B cell (primary cell): Measurements from ENCODE around the gene ARL14EP. TPM values are rescaled to one million over a fixed set of nuclear protein-coding genes. Genes with fewer than 3 reads are reported as not detected.

ENCODE experiments used
- ATAC-seq: fragments of 200-7000 bp; cut with Tn5 transposase; one replicate; pipeline ENCODE4 v1.10.0; 2021; ENCODE audit warnings: low read depth, mild to moderate bottlenecking, moderate number of reproducible peaks, moderate library complexity
- CTCF ChIA-PET: fragments of 350-600 bp; sonication (Branson Sonifier 250); formaldehyde crosslinking; loops from one replicate; lab custom pipeline; 2021; ENCODE audit warnings: antibody characterized with exemption, inconsistent platforms; lab: Charles Lee
- POLR2A ChIA-PET: fragments of 350-600 bp; sonication (Branson Sonifier 250); formaldehyde crosslinking; loops from one replicate; lab custom pipeline; 2021; ENCODE audit warnings: antibody characterized with exemption; lab: Charles Lee
- DNase-seq: peaks from one replicate; pipeline ENCODE4 v3.0.0; 2013
- H2AFZ ChIP-seq: 2 replicates; pipeline ENCODE4 v1.6.1; 2012; ENCODE audit warnings: mild to moderate bottlenecking, low read depth, low read length; ENCODE audit not compliant: insufficient read depth, poor library complexity, severe bottlenecking
- H3K27ac ChIP-seq, 2 donors: 1 replicate in 1 of 2; 2 replicates in 1 of 2; pipeline ENCODE4 v1.5.1; 2012 to 2013; ENCODE audit warnings: low read length in 2 of 2, mild to moderate bottlenecking in 2 of 2, moderate library complexity in 1 of 2
- H3K27me3 ChIP-seq, 4 experiments: fragments of 200-600 bp in 1 of 4; sonication (generic) in 1 of 4; replicated peaks in 1 of 4; 1 replicate in 2 of 4; 2 replicates in 2 of 4; pipeline versions ENCODE4 v1.6.1 to v1.7.0; 2013 to 2016; ENCODE audit warnings: low read length in 3 of 4, mild to moderate bottlenecking in 2 of 4, mixed read lengths in 1 of 4, moderate library complexity in 1 of 4; ENCODE audit not compliant: insufficient read depth in 4 of 4, control insufficient read depth in 3 of 4; ENCODE audit errors: control extremely low read depth in 1 of 4
- H3K36me3 ChIP-seq, 2 experiments: replicated peaks in 1 of 2; 1 replicate in 1 of 2; 2 replicates in 1 of 2; pipeline versions ENCODE4 v1.6.1 to v1.7.1; 2013; ENCODE audit warnings: low read length in 1 of 2; ENCODE audit not compliant: insufficient read depth in 2 of 2, control insufficient read depth in 1 of 2; ENCODE audit errors: control extremely low read depth in 1 of 2, extremely low read depth in 1 of 2
- H3K4me1 ChIP-seq, 2 donors: fragments of 200-600 bp in 1 of 2; sonication (generic) in 1 of 2; 1 replicate in 1 of 2; 2 replicates in 1 of 2; pipeline versions ENCODE4 v1.5.1 to v1.6.1; 2013 to 2017; ENCODE audit warnings: low read length in 2 of 2; ENCODE audit not compliant: control insufficient read depth in 2 of 2, insufficient read depth in 2 of 2
- H3K4me2 ChIP-seq: replicated peaks from 2 replicates; pipeline ENCODE3; 2012; ENCODE audit warnings: mild to moderate bottlenecking, low read depth, low read length; ENCODE audit not compliant: poor library complexity, severe bottlenecking
- H3K4me3 ChIP-seq, 5 experiments: fragments of 200-600 bp in 1 of 5; sonication (generic) in 1 of 5; 1 replicate in 3 of 5; 2 replicates in 2 of 5; pipeline versions ENCODE4 v1.5.1 to v1.7.0; 2011 to 2016; ENCODE audit warnings: low read length in 4 of 5, mild to moderate bottlenecking in 4 of 5, low read depth in 2 of 5, control low read depth in 1 of 5, moderate library complexity in 1 of 5; ENCODE audit not compliant: insufficient read depth in 1 of 5; ENCODE audit errors: control extremely low read depth in 1 of 5, extremely low read depth in 1 of 5
- H3K79me2 ChIP-seq: fragments of 200-600 bp; sonication (generic); one replicate; pipeline ENCODE4 v1.6.0; 2016; ENCODE audit warnings: low read length; ENCODE audit not compliant: control insufficient read depth, insufficient read depth
- H3K9ac ChIP-seq: fragments of 200-600 bp; sonication (generic); 2 replicates; pipeline ENCODE4 v1.6.1; 2017; ENCODE audit warnings: mild to moderate bottlenecking, low read length, moderate library complexity
- H3K9me3 ChIP-seq, 3 donors: one replicate each; pipeline versions ENCODE4 v1.6.1 to v1.7.1; 2013; ENCODE audit warnings: low read length in 2 of 3; ENCODE audit not compliant: control insufficient read depth in 2 of 3, insufficient read depth in 1 of 3; ENCODE audit errors: control extremely low read depth in 1 of 3
- H4K20me1 ChIP-seq: 2 replicates; pipeline ENCODE4 v1.6.0; 2012; ENCODE audit warnings: mild to moderate bottlenecking, low read length; ENCODE audit not compliant: insufficient read depth, control insufficient read depth, poor library complexity, severe bottlenecking
- H3K27ac Mint-ChIP-seq: one replicate; pipeline ENCODE4 v1.8.0; 2021; ENCODE audit warnings: mixed read lengths
- H3K27me3 Mint-ChIP-seq: one replicate; pipeline ENCODE4 v1.8.0; 2021; ENCODE audit warnings: mixed read lengths
- H3K4me1 Mint-ChIP-seq: one replicate; pipeline ENCODE4 v1.8.0; 2021; ENCODE audit warnings: mixed read lengths
- H3K4me3 Mint-ChIP-seq: one replicate; pipeline ENCODE4 v1.8.0; 2021; ENCODE audit warnings: mixed read lengths
- H3K9me3 Mint-ChIP-seq: one replicate; pipeline ENCODE4 v1.8.0; 2022; ENCODE audit warnings: mixed read lengths; ENCODE audit not compliant: insufficient read depth
- EZH2 ChIP-seq: IDR thresholded peaks from 2 replicates; pipeline ENCODE4 v1.6.1; 2012; ENCODE audit warnings: borderline replicate concordance, low read depth, mild to moderate bottlenecking, moderate library complexity, low read length; ENCODE audit not compliant: insufficient read depth, poor library complexity, severe bottlenecking
- WGBS: methylation state at CpG from one replicate; pipeline ENCODE4 v1.1.5; 2013; ENCODE audit warnings: missing lambda C conversion rate; ENCODE audit not compliant: insufficient coverage; 5-methylcytosine and 5-hydroxymethylcytosine counted together
- intact Hi-C: fragments of 100-400 bp; cut with micrococcal nuclease; formaldehyde crosslinking; loops from one replicate; pipeline ENCODE4 v1.10.0; 2022
- polyA plus RNA-seq: library from polyadenylated mRNA; depleted of rRNA; stranded (reverse); fragments of >200 nt; gene quantifications from 2 replicates; pipeline ENCODE4 v1.2.3, GENCODE V29; 2012
- total RNA-seq, 2 donors: library from RNA; stranded (reverse); fragments of 120-200 nt in 1 of 2; gene quantifications; 1 replicate in 1 of 2; 2 replicates in 1 of 2; pipeline versions ENCODE4 v1.2.3 to v1.2.4, GENCODE V29; 2013 to 2022
- TF ChIP-seq, protein P1 (sequence below): fragments of 200-600 bp; IDR thresholded peaks from one replicate; pipeline ENCODE4 v1.8.0; 2022; ENCODE audit warnings: antibody characterized with exemption, mild to moderate bottlenecking

Gene ARL14EP
- total and polyA plus RNA-seq, 2 donors (not counting 1 experiment from before 2014, with no cell fraction given): 19.9 to 47.3 TPM

DNA sequence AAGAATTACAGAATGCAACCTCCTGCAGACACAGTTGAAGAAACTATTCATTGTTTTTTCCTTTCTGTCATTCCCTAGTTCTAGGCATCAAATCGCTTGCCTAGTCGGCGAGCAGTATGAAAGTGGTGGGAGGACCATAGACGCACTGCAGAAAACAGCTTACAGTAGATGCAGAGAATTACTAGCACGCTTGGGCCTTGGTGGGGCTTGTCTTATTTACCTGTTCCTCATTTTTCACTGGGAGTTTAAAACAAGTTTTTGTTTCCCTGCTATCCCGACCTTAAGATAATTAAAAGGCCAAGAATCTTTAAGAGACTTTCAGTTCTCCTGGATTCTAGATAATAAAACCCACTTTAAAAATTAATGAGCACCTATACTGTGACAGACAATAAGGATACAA lies 713 bp upstream of the ARL14EP start:
- Histone ChIP-seq H3K36me3 (no peaks in the 10 kb centered on the region), H3K4me2 (peak overlapping the region; percentile 68), H3K27ac (peak overlapping the region in 1 of 2 donors; percentile 99), H2AFZ (peak overlapping the region; percentile 77), H3K9ac (peak overlapping the region; percentile 77), H4K20me1 (no peaks in the 10 kb centered on the region), H3K79me2 (peaks cover 44% of the 10 kb centered on the region), H3K4me1 (peaks cover 31 to 41% of the 10 kb centered on the region in 2 donors), H3K27me3 (peaks cover 0 to 3% (median 1%) of the 10 kb centered on the region in 4 experiments), H3K9me3 (no peaks in the 10 kb centered on the region), H3K4me3 (peak overlapping the region in 2 of 5 experiments; percentile 67 to 74)
- Mint-ChIP-seq H3K9me3 (no peaks in the 10 kb centered on the region), H3K4me3 (peak overlapping the region; percentile 100), H3K27ac (peak overlapping the region; percentile 100), H3K27me3 (peaks cover 20% of the 10 kb centered on the region), H3K4me1 (peaks cover 39% of the 10 kb centered on the region)
- DNase-seq (no peak), ATAC-seq (no peak)
- 80% methylated on average over 2 of the region's 6 CpGs for WGBS
- ChIA-PET POLR2A (no interaction called here), CTCF (interaction anchor here (1.2 to 3.2 kb wide), 4 partner anchors 9 to 25 kb away, joined by 3 to 28 read pairs (median 8); no protein-coding TSS in a partner anchor)
- TF ChIP-seq, protein P1, sequence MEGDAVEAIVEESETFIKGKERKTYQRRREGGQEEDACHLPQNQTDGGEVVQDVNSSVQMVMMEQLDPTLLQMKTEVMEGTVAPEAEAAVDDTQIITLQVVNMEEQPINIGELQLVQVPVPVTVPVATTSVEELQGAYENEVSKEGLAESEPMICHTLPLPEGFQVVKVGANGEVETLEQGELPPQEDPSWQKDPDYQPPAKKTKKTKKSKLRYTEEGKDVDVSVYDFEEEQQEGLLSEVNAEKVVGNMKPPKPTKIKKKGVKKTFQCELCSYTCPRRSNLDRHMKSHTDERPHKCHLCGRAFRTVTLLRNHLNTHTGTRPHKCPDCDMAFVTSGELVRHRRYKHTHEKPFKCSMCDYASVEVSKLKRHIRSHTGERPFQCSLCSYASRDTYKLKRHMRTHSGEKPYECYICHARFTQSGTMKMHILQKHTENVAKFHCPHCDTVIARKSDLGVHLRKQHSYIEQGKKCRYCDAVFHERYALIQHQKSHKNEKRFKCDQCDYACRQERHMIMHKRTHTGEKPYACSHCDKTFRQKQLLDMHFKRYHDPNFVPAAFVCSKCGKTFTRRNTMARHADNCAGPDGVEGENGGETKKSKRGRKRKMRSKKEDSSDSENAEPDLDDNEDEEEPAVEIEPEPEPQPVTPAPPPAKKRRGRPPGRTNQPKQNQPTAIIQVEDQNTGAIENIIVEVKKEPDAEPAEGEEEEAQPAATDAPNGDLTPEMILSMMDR: no peak
- no peak for TF ChIP-seq EZH2
- intact Hi-C loops: loop anchor here (2.0 kb wide), 1 partner anchor 1049 kb away; no protein-coding TSS in a partner anchor

DNA sequence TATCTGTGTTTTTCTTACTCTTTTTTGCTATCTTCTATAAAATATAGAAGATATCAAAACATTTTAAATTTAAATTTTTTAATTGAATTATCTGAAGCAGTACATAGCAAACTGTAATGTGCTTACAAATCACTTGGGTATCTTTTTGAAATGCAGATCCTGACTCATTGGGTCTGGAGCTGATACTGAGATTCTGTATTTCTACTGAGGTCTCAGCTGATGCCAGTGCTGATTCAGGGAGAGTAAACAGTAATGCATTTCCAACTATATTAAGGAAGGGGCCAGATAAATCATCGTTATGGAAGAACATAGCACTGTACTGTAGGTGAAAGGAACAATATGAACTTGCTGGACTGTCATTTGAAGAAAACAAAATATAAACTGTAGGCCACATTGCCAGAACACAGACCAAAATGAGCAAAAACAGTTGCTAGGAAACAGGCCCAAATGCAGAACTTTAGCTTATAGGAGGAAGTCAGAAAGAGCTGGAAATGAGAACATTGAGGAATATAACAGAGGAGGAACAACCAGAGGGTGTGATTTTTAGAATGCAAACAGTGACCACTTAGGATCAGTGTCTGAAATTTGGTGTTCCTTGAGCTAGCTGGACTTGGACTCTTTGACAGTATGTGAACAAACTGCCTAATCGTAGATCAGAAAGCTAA lies 3.3 kb downstream of the ARL14EP start:
- Mint-ChIP-seq H3K4me3 (peak overlapping the region; percentile 40), H3K27me3 (no peaks in the 10 kb centered on the region), H3K9me3 (no peaks in the 10 kb centered on the region), H3K4me1 (peaks cover 55% of the 10 kb centered on the region), H3K27ac (peak overlapping the region; percentile 7)
- H3K27ac ChIP-seq: peak overlapping the region; percentile 43 to 99
- CTCF ChIA-PET: interaction anchor here (1.2 kb wide), 1 partner anchor 9 kb away, joined by 4 read pairs; no protein-coding TSS in a partner anchor
- peaks cover 31 to 44% of the 10 kb centered on the region in 2 donors for H3K4me1 ChIP-seq
- intact Hi-C loops: no loop called here
- peak overlapping the region; percentile 14 for H3K9ac ChIP-seq
- DNase-seq (peak; percentile 19), ATAC-seq (no peak)
- no peaks in the 10 kb centered on the region for H3K9me3 ChIP-seq
- no peaks in the 10 kb centered on the region for H4K20me1 ChIP-seq
- H3K4me3 ChIP-seq: peak overlapping the region in 1 of 5 experiments; percentile 15
- no peaks in the 10 kb centered on the region for H3K27me3 ChIP-seq
- H3K79me2 ChIP-seq: peaks cover 84% of the 10 kb centered on the region
- TF ChIP-seq, protein P1: no peak
- no peak for TF ChIP-seq EZH2
- 60% methylated on average over 2 of the region's 2 CpGs for WGBS
- peak overlapping the region; percentile 18 for H2AFZ ChIP-seq
- peak overlapping the region; percentile 68 for H3K4me2 ChIP-seq
- H3K36me3 ChIP-seq: peaks cover 5 to 6% of the 10 kb centered on the region in 2 experiments
- POLR2A ChIA-PET: no interaction called here
